Activated T-cell treated with anti-CD3 and anti-CD28 coated beads, Interleukin-2, amount 50 U/mL, for 1 hour (primary cell): ENCODE measurements around the gene STK4.
"Not testable (repeated sequence)": the region's sequence is repeated elsewhere in the genome, so short reads cannot be mapped to it uniquely, and the experiment has no call there.

Experiments used
- DNase-seq: peaks from one replicate; pipeline ENCODE4 v3.0.0-alpha.2; 2020

Gene STK4

GRCh38 chr20:44990425-44990824, 24.1 kb downstream of the STK4 start:
- no peak for DNase-seq

GRCh38 chr20:44990957-44991356, 24.6 kb downstream of the STK4 start:
- DNase-seq: no peak

- DNase-seq: no peak
These were observed 27.0 kb downstream of the STK4 start for GRCh38 chr20:44993343-44993742.

GRCh38 chr20:44997171-44997570, 30.9 kb downstream of the STK4 start:
- no peak for DNase-seq

- DNase-seq: no peak
These were observed 31.4 kb downstream of the STK4 start for GRCh38 chr20:44997668-44998067.

GRCh38 chr20:45008521-45009049, 42.3 kb downstream of the STK4 start:
- no peak for DNase-seq

- DNase-seq: no peak
These were observed 44.1 kb downstream of the STK4 start for GRCh38 chr20:45010399-45010828.

GRCh38 chr20:45011108-45011526, 44.8 kb downstream of the STK4 start:
- DNase-seq: no peak

- DNase-seq: no peak
These were observed 46.5 kb downstream of the STK4 start for GRCh38 chr20:45012682-45013302.

- not testable (repeated sequence) for DNase-seq
These were observed 47.8 kb downstream of the STK4 start for GRCh38 chr20:45014131-45014530.

- DNase-seq: no peak
These were observed 48.5 kb downstream of the STK4 start for GRCh38 chr20:45014671-45015415.

- no peak for DNase-seq
These were observed 49.9 kb downstream of the STK4 start for GRCh38 chr20:45016089-45016671.

- no peak for DNase-seq
These were observed 51.0 kb downstream of the STK4 start for GRCh38 chr20:45017281-45017680.

- DNase-seq: no peak
These were observed 51.5 kb downstream of the STK4 start for GRCh38 chr20:45017857-45018256.

- DNase-seq: no peak
These were observed 52.9 kb downstream of the STK4 start for GRCh38 chr20:45019027-45019761.

- DNase-seq: no peak
These were observed 53.4 kb downstream of the STK4 start for GRCh38 chr20:45019762-45020123.

GRCh38 chr20:45020236-45020886, 54.0 kb downstream of the STK4 start:
- no peak for DNase-seq

GRCh38 chr20:45021631-45022030, 55.3 kb downstream of the STK4 start:
- no peak for DNase-seq

GRCh38 chr20:45023140-45023539, 56.8 kb downstream of the STK4 start:
- not testable (repeated sequence) for DNase-seq

- DNase-seq: no peak
These were observed 62.3 kb downstream of the STK4 start for GRCh38 chr20:45028424-45029136.

GRCh38 chr20:45029884-45030283, 63.6 kb downstream of the STK4 start:
- no peak for DNase-seq

GRCh38 chr20:45032276-45032675, 66.0 kb downstream of the STK4 start:
- no peak for DNase-seq
